Cerebellar nuclear complex (tissue), 1 donor: Measurements from ENCODE around the gene TGFBR1.
"Not testable (repeated sequence)": the region's sequence is repeated elsewhere in the genome, so short reads cannot be mapped to it uniquely, and the experiment has no call there.

Source experiments
- DNase-seq, 2 experiments: peaks; one replicate each; lab custom pipeline; 2025; lab: John Stamatoyannopoulos, UW

TGFBR1 gene

GRCh38 chr9:99076030-99076429, 28.9 kb upstream of the TGFBR1 start:
- no peak for DNase-seq

DNA sequence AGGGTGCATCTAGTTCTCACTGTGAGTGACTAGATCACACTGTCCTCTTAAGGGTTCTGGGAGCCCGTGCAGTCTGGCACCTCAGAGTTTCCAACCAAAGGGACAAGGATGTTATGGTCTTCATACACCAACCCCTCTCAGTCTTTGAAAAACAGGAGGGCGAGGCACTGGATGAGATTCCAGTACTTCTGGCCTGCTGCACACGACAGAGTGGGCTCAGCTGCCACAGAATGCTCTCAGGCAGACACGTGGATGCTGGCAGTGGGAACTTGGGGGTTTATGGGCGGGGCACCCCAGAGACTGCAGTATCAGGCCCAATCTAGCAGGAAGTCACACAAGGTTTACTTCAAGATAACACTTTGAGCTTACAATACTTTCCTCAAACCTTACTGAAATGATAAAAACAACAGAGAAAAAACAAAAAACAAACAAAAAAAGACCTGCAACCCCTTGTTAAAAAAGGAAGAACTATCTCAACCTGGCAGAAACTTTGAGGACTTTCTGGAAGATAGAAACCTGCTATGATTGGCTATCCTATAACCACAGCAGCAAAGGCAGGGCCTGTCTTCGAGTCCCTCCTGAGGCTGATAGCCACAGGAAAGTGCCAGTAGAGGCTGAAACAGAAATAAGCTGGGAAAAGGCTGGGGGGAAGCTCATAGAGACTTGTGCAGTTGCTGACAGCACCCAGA, 28.3 kb upstream of the TGFBR1 start:
- no peak for DNase-seq

DNA sequence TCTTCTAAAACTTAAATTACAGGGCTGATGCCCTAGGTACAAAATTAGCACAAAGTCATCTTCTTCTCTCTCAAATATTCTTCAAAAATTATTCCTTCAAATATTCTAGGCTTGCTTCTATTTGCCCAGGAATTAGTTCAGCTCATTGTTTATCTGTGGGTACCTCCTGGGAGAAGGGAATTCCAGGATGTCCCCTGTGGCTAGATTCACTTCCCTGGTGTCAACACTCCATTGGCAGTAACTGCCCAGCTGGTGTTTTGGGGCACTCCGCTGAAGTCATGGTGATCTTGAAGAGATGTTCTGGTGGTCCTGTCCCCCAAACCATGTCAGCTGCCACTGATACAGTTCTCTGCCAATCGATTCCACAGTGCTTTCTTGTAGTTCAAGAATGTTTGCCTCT, 26.2 kb upstream of the TGFBR1 start:
- no peak for DNase-seq

GRCh38 chr9:99079542-99079941, 25.4 kb upstream of the TGFBR1 start:
- no peak for DNase-seq

GRCh38 chr9:99083051-99083450, 21.9 kb upstream of the TGFBR1 start:
- no peak for DNase-seq

GRCh38 chr9:99085949-99086948, 18.7 kb upstream of the TGFBR1 start:
- no peak for DNase-seq

DNA sequence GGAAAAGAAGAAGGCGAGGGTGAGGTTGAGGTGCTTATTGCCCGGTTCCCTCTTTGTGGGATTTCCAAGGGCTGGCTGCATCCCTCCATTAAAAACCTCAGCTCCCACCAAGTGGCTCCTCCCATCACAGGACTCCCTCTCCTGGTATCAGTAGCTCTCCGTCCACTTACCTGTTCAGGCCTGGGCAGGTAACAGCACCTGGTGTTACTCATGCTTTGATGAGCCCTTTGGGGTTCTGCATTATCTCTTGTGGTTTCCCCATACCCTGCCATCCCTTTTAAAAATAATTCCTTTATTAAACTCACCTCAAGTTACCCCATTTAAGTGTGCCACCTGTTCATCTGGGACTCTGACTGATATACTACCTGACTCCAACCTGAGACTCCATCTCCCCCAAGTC, 17.5 kb upstream of the TGFBR1 start:
- DNase-seq: no peak

DNA sequence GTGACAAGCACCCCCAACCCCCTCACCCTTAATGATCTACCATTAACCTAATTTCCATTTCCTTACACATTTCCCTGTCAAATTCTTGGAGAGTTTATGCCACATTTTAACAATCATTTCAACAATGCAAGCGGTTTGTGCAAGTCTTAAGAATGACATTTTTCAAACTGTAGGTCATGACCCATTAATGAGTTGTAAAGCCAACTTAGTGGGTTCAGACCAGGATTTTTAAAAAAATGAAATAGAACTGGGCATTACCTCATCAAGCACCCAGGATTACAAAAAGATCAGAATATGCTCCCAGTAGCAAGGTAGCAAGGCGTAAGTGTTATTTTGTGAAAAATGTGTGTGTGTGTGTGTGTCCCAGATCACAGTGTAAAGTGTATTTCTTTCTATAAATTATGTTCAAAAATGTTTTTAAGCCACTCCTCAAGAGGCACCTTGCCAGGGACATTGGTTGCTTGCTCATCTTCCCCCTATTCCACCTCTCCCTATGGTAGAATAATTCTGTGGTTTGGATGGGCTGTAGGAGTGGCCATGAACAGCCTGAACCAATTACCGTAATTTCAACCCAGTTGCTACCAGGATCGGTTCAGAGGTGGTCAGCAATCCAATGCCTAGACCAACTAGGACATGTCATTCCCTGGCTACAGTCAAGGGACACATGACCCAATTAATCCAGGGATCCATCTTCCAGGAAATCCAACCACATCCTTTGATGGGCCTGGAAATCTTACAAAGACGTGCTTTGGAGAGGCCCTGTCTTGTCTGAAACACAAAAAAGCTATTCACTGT, 14.4 kb upstream of the TGFBR1 start:
- DNase-seq: no peak

DNA sequence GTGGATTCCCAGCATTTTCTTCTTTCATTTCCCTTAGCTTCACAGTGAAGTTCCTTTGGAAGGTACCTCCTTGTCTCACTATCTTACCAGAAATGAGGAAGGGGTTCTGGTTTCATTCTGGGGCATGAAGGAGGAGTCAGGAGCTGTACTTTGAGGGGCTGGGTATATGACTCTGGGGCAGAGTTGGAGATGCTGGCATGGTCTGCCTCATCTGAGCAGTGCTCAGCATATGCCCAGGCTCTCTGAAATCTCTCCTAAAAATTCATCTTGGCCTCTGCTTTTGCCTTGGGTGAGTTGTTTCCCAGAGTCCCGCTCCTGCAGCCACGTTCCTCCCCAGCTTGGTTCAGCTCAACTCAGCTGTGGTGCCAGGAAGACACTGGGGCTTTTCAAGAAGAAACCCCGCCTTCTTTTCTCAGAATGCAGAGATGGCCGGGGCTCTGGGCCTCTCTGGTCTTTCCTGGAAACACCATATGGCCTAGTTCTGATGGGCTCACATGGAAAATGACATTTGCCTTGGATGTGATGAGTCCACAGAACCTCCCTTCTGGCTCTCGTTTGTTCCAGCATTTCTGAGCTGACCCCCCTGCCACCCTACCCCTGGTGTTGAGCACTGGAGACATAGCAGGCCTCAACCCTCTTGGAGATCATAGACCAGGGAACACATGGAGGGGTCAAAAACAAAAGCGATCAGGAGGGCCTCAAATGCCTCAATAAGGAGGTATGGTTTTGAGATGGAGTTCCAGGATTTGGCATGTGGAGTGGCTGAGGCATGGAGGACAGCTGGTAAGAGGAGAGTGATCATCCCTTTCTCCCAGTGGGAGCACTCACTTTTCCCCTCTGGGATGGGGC, 12.0 kb upstream of the TGFBR1 start:
- no peak for DNase-seq

DNA sequence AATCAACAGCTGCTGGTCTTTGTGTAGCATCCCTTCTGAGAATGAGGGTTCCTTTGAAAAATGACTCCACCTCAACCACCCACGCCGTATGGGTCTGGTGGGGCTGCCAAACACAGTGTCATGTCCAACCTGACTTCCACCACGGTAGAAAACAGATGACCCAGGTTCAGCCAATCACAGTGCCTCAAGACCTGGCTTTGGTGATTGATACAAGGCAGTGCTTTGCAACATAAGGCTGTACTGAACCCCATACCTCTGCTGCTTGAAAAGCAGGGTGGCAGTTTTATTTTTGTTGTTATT, 11.5 kb upstream of the TGFBR1 start:
- DNase-seq: no peak

DNA sequence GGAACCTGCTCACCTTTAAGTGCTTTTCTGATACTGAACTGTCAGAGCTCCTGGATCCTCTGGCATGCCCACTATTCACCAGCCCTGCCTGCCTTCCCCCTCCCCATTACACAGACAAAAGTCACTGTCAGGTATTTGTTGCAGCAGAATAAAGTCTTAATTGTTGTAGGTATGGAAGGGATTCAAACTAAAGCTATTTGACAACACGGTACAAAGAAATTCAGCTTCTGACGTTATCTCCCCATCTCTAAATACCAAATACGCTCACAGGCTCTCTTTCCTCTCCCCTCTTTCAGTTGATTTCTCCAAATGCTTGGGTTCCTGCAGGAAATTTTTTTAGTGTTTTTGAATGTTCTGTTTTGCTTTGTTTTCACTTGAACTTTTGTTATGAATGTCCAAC, 9.3 kb upstream of the TGFBR1 start:
- no peak for DNase-seq

DNA sequence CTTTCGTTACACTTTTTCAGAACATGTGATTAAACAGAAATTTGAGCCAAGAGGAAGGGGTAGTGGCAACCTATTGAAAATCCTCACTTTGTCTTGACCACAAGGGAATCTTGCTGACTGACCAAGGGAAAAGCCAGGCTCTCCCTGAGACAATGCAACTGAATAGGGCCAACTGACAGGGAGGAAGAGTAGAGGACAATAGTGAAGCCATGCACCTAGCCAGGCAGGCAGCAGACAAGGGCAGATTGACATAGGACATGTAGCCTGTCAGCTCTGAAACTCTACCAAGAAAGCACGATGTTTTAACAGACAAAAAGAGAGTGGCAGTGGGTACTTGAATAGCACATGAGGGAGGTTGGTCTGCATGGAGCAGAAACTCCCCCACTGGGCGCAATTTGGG, 8.5 kb upstream of the TGFBR1 start:
- DNase-seq: no peak

DNA sequence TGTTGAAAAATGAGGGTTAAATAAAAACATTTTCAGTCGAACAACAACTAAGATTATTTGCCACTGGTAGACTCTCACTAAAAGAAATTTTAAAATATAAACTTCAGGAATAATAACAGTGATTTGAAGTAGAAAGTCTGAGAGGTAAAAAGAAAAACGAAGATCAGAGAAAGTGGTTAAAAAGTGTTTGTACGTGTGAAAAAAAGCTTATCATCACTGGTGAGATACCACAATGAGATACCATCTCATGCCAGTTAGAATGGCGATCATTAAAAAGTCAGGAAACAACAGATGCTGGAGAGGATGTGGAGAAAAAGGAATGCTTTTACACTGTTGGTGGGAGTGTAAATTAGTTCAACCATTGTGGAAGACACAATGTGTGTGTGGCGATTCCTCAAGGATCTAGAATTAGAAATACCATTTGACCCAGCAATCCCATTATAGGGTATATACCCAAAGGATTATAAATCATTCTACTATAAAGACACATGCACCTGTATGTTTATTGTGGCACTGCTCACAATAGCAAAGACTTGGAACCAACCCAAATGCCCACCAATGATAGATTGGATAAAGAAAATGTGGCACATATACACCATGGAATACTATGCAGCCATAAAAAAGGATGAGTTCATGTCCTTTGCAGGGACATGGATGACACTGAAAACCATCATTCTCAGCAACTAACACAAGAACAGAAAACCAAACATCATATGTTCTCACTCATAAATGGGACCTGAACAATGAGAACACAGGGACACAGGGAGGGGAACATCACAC, 4.9 kb upstream of the TGFBR1 start:
- DNase-seq: not testable (repeated sequence)

- DNase-seq: no peak
Measured at GRCh38 chr9:99101271-99101670, 3.6 kb upstream of the TGFBR1 start.

DNA sequence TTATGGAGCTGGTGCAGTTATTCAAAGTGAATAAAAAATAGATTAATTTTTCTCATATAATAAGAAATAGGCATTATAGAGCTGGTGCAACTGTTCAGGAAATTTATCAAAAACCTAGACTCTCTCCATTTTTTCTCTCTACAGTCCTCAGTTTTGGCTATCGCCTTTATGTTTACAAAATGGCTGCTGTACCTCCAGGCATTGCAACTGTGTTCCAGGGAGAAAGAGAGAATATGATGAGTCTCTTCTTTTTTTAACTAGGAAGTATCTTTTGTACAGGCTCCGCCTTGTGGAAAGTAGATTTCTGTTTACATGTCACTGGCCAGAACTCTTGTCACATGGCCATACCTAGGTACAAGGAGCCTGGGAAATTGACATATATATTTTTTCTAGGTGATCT, 3.1 kb upstream of the TGFBR1 start:
- DNase-seq: no peak

DNA sequence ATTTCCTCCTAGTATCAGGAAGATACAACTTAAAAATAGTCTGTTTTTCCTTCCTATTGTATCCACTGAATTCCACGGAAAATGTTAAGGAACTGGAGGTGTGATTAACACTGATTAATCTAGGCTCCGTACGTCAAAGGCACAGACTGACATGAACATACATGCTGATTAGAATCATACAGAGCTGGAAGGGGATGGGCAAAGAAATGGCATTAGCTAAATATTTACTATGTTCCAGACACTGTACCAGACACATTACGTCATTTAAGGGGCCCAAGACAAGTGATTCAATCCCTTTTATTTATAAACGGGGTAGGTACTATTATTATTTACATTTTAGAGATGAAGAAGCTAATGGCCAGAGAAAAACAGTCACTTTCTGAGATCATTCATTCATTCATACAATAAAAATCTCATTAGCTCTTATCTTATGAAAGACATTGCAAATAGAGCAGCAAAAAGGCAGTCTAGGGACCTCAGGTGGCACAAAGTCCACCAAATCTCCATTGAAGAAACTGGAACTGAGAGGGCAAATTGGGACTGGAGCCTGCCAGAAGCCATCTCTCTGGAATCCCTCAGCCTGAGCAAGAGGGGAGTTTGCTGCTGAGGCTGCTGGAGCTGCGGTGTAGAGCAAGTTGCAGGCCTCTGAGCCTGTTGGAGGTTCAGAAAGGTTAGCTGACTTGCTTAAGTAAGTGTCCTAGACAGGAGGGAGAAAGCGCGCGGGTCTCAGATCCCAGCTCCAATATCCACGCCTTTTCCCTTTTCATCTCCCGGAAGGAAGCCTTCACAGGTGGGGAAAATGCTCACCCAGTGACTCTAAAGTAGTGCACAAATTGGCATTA, 1.6 kb upstream of the TGFBR1 start:
- no peak for DNase-seq

- DNase-seq: no peak
Measured at GRCh38 chr9:99103901-99104458, 933 bp upstream of the TGFBR1 start.

GRCh38 chr9:99105152-99106043, 485 bp downstream of the TGFBR1 start:
- DNase-seq: no peak

DNA sequence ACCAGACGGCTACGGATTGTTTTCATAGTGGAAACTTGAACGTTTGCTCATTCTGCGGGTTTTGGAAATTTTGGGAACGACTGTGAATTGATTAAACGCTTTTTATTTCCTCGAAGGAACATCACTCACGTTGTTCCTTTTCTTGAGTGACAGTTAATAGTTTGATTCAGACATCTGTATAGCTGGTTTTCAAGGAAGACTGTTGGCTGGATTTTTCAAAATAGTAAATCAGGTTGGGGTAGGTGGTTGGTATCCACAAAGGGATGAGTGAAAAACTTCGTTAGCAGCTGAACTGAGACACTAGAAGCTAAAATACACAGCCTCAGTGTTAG, 1.1 kb downstream of the TGFBR1 start:
- no peak for DNase-seq
